Measurements from ENCODE around the gene C19orf85. TPM values are rescaled to one million over a fixed set of nuclear protein-coding genes. Genes with fewer than 3 reads are reported as not detected.
"Not testable (repeated sequence)": the region's sequence is repeated elsewhere in the genome, so short reads cannot be mapped to it uniquely, and the experiment has no call there.

C19orf85 gene
- total RNA-seq, 4 donors from 2014 or later = not detected

GRCh38 chr19:55431183-55431582 is 33.4 kb downstream of the C19orf85 start:
- Histone ChIP-seq H3K4me1 (peaks cover 4% of the 10 kb centered on the region), H3K4me3 (no peak overlapping the region), H3K9me3 (no peaks in the 10 kb centered on the region), H3K27ac (no peak overlapping the region), H3K27me3 (peaks cover 63% of the 10 kb centered on the region), H3K36me3 (no peaks in the 10 kb centered on the region)
- no peak for DNase-seq (ENCODE audit: low spot score in 2 of 2)
- WGBS = 83% methylated on average over 1 of the region's 1 CpG
- TF ChIP-seq POLR2A (IDR thresholded peaks at IDR 0.05) (no peak), POLR2AphosphoS5 (IDR thresholded peaks at IDR 0.05) (no peak), CTCF (IDR thresholded peaks at IDR 0.05) (no peak), EP300 (IDR thresholded peaks at IDR 0.05) (no peak)

- Histone ChIP-seq H3K36me3 (no peaks in the 10 kb centered on the region), H3K27ac (no peak overlapping the region), H3K9me3 (no peaks in the 10 kb centered on the region), H3K4me3 (no peak overlapping the region), H3K4me1 (peaks cover 3% of the 10 kb centered on the region), H3K27me3 (peaks cover 40% of the 10 kb centered on the region)
- no peak for DNase-seq (ENCODE audit: low spot score in 2 of 2)
- TF ChIP-seq EP300 (IDR thresholded peaks at IDR 0.05) (no peak), CTCF (IDR thresholded peaks at IDR 0.05) (no peak), POLR2A (IDR thresholded peaks at IDR 0.05) (no peak), POLR2AphosphoS5 (IDR thresholded peaks at IDR 0.05) (no peak)
- WGBS = 79% methylated on average over 2 of the region's 2 CpGs
Measured at GRCh38 chr19:55426042-55426441, 38.5 kb downstream of the C19orf85 start.

DNA sequence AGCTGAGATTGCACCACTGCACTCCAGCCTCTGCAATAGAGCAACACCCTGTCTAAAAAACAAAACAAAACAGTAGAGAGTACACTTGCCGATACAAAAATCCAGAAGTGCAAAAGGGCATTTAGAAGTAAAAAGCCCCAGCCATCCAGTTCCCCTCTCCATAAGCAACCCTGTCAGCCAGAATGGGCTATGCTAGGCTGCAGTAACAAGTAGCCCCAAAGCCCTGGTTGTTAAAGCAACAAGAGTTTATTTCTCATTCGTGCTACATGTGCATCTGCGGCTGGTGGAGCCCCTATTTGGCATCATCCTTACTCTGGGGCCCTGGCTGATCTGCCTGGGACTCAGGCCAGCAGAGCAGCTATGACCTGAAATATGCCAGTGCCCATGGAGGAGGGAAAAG is 40.0 kb downstream of the C19orf85 start:
- H3K4me3 ChIP-seq = no peak overlapping the region
- H3K9me3 ChIP-seq = no peaks in the 10 kb centered on the region
- WGBS = 75% methylated on average over 3 of the region's 3 CpGs
- peaks cover 28% of the 10 kb centered on the region for H3K27me3 ChIP-seq
- H3K27ac ChIP-seq = no peak overlapping the region
- DNase-seq (ENCODE audit: low spot score in 2 of 2) = no peak
- TF ChIP-seq CTCF (IDR thresholded peaks at IDR 0.05) (no peak), POLR2AphosphoS5 (IDR thresholded peaks at IDR 0.05) (no peak), EP300 (IDR thresholded peaks at IDR 0.05) (no peak)
- H3K36me3 ChIP-seq = no peaks in the 10 kb centered on the region
- peaks cover 3% of the 10 kb centered on the region for H3K4me1 ChIP-seq

DNA sequence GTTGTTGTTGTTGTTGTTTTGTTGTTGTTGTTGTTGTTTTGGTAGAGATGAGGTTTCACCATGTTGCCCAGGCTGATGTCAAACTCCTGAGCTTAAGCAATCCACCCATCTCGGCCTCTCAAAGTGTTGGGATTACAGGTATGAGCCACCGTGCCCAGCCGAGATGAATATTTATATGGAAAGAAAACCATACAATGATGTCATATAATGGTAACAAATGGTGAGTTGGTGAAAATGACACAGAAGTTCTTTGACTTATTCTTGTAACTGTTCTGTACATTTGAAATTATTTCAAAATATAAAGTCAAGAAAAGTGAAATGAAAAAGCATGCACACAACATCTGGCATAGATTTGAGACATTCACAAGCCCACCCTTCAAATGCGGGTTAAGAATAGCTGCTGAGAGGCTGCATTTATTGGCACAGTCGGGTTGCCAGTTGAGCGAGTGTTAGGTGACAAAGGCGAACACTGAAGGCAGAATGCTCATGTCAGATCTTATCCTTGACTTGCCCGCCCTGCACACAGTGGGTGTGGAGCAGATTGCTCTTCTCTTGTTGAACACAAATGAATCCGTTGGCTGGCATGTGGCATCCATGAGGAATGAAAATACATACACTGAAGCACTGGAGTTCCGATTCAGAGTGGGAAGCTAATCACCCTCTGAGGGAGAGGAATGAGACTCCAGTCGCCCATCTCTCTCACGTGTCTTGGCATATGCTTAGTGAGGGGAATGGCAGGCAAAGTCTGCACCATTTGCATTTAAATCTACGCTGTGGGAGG is 41.1 kb downstream of the C19orf85 start:
- no peak overlapping the region for H3K27ac ChIP-seq
- H3K4me1 ChIP-seq = peaks cover 3% of the 10 kb centered on the region
- WGBS = 28% methylated on average over 13 of the region's 13 CpGs
- no peak overlapping the region for H3K4me3 ChIP-seq
- H3K27me3 ChIP-seq = peaks cover 18% of the 10 kb centered on the region
- H3K9me3 ChIP-seq = no peaks in the 10 kb centered on the region
- no peaks in the 10 kb centered on the region for H3K36me3 ChIP-seq
- TF ChIP-seq CTCF (IDR thresholded peaks at IDR 0.05) (no peak), POLR2AphosphoS5 (IDR thresholded peaks at IDR 0.05) (no peak), EP300 (IDR thresholded peaks at IDR 0.05) (no peak), POLR2A (IDR thresholded peaks at IDR 0.05) (no peak)
- no peak for DNase-seq (ENCODE audit: low spot score in 2 of 2)

GRCh38 chr19:55421281-55421680 is 43.3 kb downstream of the C19orf85 start:
- H3K27me3 ChIP-seq = peaks cover 11% of the 10 kb centered on the region
- H3K9me3 ChIP-seq; DNase-seq (ENCODE audit: low spot score in 2 of 2); H3K4me3 ChIP-seq; H3K27ac ChIP-seq; H3K4me1 ChIP-seq; H3K36me3 ChIP-seq: not testable (repeated sequence)
- 58% methylated on average over 4 of the region's 4 CpGs for WGBS

All from suprapubic skin (tissue), 4 donors.